Activated CD8-positive, alpha-beta memory T cell treated with anti-CD3 and anti-CD28 coated beads for 4 hours (primary cell): Measurements from ENCODE around the gene CPA2.
"Not testable (repeated sequence)": the region's sequence is repeated elsewhere in the genome, so short reads cannot be mapped to it uniquely, and the experiment has no call there.

Experiments used
- DNase-seq, 2 donors: peaks; one replicate each; pipeline ENCODE4 v3.0.0-alpha.2; 2020; ENCODE audit warnings: low read depth in 2 of 2

CPA2 gene

GRCh38 chr7:130309986-130310385 lies 43.3 kb downstream of the CPA2 start:
- no peak for DNase-seq

- no peak for DNase-seq
These were observed 47.6 kb downstream of the CPA2 start for GRCh38 chr7:130314305-130314704.

DNA sequence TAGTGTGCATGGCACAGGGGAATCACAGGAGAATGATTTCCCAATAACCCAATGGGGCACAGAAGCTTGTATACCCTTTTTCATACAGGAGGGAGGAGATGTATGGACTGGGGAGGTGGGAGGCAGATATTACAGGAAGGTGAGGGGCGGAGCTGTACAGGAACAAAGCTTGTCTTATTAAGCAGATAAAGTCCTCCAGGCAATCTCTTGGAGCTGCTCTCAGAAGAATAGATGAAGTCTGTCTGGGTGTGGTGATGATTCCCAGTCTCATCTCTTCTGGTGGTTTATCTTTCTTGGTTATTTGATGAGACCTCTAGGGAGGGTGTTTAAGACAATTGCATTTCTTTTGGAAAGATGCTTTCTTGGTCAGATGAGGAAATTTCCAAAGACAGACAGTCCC lies 52.9 kb downstream of the CPA2 start:
- DNase-seq, result no peak

GRCh38 chr7:130321542-130322229 lies 55.0 kb downstream of the CPA2 start:
- not testable (repeated sequence) for DNase-seq

- no peak for DNase-seq
These were observed 56.0 kb downstream of the CPA2 start for GRCh38 chr7:130322615-130323014.

DNA sequence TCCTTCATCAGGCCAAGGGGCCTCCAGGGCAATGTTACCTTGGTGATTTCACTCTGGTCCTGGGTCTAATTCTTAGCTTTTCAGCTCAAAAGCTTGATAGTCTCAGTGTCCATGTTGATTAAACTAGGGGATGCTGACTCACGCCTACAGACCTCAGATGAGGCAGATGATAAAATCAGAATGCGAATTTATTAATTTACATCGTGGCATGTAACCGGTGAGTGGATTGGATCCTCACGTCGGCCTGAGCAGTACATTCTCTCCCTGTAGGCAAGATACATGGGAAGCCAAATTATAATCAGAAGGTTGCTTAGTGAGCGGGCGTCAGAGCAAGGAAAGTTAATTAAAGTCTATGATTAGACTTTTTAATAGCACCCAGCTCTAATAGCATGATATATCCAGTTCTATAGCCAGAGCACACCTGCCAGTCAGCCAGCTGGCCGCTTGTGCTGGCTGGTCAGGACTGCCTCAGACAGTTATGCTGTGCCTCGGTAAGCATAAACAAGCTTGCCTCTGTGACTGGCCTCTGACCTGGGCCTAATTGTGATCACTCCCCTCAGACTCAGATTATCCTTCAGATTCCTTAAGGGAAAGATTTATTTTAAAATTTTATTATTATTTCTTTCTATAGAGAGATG lies 57.8 kb downstream of the CPA2 start:
- DNase-seq, result no peak

GRCh38 chr7:130329681-130330080 lies 63.0 kb downstream of the CPA2 start:
- DNase-seq, result no peak

DNA sequence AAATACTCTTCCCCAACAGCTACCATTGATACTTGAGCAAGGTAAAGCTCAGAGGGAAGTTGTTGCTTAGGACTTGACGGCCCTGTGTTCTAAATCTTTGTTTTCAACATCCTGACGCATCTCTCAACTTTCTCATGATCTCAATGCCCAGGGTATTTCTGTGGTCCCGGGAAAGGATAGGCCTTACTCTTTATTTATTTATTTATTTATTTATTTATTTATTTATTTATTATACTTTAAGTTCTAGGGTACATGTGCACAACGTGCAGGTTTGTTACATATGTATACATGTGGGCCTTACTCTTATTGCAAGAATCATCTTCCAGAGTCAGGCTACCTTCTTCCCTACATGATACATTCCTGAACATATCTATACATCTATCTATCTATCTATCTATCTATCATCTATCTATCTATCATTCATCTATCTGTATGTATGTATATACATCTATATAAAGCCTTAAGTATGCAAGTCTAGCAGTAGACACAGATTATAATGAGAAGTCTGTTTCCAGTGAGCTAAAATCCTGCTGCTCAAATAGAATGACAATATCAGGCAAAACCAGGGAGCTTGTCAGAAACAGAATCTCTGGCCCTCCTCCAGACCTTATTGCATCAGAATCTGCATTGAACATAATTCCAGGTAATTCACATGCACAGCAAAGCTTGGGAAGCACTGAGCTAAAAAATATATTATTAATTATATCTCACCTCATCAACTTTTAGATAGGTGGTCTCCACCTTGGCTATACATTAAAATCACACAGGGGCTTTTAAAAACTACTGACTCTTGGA lies 65.8 kb downstream of the CPA2 start:
- DNase-seq, result no peak

- no peak for DNase-seq
These were observed 67.2 kb downstream of the CPA2 start for GRCh38 chr7:130333832-130334231.

DNA sequence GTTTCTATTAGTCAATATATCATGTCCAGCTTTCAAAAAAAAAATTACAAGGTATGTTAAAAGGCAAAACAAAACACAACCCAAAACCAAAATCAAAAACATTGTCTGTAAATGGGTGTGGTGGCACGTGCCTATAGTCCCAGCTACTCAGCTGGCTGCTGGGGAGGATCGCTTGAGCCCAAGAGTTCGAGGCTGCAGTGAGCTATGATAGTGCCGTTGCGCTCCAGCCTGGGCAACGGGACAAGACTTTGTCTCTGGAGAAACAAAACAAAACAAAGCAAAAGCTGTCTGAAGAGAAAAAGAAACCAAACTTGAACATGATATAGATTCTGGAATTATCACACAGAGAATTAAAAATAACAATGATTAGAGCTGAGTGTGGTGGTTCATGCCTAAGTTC lies 67.6 kb downstream of the CPA2 start:
- no peak for DNase-seq

- DNase-seq, result no peak
These were observed 70.8 kb downstream of the CPA2 start for GRCh38 chr7:130337410-130337971.

DNA sequence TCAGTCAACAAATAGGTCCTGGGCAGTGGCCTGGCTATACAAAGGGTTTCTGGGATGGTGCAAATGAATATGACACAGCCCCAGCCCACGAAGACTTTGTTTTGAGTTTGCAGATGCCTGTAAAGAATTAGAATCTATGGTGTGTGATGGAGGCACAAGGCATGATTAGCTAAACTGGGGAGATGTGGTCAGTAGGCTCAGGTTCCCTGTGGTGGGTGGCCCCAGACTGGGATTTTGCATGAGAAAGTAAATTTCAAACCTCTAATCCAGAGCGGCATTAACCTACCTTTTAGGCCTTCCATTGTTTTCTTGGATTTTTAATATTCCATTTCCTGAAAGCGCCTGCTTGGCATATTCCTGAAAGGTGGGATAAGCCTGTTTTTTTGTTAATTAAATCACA lies 71.6 kb downstream of the CPA2 start:
- DNase-seq, result no peak
